HG03039 (cell line): ENCODE data around the gene ENOX2.
"Not testable (repeated sequence)": the region's sequence is repeated elsewhere in the genome, so short reads cannot be mapped to it uniquely, and the experiment has no call there.

Source experiments
- ATAC-seq: cut with Tn5 transposase; IDR thresholded peaks from one replicate; pipeline ENCODE4 v1.9.1; 2021; ENCODE audit warnings: mild to moderate bottlenecking, moderate library complexity; ENCODE audit not compliant: unreplicated experiment

The ENOX2 gene

DNA sequence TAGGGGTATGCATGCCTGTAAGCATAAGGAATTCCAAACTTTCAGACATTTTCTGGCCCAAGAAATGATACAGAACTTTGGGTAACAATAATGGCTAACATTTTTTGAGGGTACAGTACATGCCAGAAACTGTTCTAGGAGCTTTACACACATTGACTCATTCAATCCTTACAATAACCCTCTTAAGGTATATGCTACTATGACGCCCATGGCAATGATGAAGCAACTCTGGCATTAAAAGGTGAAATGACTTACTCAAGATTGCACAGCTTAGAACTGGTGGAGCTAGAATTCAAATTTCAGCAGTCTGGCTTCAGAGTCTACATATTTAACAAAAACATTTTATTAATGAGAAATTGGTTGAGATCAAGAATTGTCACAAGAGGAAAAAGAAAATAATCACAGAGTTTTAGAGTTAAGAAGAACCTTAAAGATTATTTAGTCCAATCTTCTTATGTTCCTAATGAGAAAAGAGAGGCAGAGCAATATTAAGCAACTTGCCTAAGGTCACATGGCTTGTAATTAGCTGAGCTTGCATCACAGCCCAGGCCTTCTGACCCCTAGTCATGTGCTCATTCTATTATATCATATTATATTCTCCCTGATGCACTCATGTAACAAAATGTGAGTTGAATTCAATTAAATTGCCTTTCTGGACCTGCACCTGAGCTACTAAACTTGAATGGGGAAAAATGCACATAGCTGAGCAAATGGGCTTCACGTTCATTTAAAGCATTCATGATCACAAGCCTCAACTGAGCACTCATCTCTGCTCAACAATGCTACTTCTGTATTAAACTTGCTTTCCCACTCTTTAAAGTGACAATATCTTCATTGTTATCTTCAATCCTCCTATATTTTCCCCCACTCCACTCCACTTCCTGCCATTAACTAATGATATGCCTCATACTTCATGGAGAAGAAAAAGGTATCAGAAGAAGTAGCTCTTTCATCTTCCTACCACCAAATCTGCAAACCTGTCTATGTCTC lies 73.2 kb downstream of the ENOX2 start:
- no peak for ATAC-seq

DNA sequence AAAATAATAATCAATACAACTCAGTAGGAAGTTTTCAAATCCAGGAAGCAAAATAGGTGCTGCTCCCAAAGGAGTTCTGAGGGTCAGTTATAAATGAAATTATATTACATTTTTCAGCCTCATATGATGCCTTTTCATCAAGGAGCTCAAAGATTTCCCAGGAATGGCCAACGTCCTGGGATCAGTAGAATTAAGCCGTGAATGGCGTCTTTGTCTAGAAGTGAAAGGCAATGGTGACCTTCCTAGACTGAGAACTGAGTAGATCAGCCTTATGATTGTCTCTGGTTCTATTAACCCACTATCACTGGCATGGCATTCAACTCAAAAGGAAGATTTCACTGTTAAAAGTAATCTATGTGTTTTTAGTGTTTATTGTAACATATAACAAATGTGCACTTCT lies 74.4 kb downstream of the ENOX2 start:
- no peak for ATAC-seq

DNA sequence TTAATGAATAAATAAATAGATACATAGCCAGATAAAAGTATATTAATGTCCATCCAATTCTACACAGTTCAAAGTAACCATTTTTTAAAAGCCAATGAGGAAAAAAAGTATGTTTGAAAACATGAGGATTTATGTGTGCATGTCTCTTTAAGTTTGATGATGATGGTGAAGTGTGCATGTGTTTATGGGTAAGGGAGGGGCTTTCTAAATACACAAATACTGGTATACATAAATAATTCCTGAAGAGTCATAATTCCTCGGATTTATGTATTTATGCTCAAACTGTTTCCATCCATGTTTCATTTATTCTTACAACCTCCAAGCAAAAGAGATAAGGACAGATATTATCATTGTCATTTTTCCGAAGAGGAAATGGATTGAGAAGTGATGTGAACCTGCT lies 75.4 kb downstream of the ENOX2 start:
- ATAC-seq, result no peak

DNA sequence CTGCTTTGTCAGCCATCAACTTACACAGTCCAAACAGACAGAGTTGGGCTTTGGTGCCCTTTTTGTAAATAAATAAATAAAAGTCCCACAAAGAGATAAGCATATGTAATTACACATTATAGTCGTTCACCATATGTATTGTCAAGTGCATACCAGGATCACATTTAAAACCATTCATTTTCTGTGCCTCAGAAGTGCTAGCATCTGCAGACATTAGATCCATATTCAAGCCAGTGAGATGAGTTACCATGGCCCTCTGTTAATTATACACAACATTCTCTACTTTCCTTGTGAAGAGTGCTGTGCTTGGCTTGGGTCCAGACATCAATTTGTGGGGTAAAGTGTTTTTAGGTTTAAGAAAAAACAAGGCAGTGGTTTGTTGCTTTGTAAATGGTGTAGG lies 76.8 kb downstream of the ENOX2 start:
- no peak for ATAC-seq

DNA sequence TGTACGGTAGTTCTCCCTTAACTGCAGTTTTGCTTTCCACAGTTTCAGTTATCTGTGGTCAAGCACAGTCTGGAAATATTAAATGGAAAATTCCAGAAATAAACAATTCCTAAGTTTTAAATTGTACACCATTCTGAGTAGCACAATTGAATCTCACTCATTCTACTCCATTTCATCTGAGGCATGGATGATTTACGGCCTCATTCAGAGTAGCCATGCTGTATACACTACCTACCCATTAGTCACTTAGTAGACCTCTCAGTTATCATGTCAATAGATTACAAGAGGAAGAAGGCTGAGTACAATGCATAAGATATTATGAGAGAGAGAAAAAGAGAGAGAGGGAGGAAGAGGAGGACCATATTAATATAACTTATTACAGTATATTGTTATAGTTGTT lies 77.5 kb downstream of the ENOX2 start:
- ATAC-seq, result no peak

DNA sequence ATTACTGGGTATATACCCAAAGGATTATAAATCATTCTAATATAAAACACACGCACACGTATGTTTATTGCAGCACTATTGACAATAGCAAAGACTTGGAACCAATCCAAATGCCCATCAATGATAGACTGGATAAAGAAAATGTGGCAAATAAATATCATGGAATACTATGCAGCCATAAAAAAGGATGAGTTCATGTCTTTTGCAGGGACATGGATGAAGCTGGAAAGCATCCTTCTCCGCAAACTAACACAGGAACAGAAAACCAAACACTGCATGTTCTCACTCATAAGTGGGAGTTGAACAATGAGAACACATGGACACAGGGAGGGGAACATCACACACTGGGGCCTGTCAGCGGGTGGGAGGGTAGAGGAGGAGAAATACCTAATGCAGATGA lies 83.6 kb downstream of the ENOX2 start:
- not testable (repeated sequence) for ATAC-seq

DNA sequence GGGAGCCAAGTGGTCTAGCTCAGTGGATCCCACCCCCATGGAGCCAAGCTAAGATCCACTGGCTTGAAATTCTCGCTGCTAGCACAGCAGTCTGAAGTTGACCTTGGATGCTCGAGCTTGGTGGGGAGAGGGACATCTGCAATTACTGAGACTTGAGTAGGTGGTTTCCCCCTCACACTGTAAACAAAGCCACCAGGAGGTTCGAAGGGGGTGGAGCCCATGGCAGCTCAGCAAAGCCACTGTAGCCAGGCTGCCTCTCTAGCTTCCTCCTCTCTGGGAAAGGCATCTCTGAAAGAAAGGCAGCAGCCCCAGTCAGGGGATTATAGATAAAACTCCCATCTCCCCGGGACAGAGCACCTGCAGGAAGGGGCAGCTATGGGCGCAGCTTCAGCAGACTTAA lies 89.1 kb downstream of the ENOX2 start:
- ATAC-seq, result not testable (repeated sequence)

DNA sequence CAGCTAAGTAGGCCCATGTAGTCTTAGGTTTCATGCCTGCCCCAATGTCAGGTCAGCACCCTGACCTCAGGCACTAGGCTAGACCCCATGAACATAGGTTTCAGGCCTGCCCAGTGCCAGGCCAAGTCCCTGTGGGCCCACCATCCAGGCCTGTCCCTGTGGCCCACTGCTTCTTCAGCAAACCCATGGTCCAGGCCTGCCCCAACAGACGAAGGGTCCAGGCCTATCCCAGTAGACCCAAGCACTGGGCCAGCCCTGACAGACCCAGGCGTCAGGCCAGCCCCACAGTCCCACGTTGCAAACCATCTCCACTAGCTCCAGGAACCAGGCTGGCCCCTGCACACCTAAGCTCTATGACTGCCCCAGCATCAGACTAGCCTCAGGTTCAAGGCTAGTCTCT lies 92.4 kb downstream of the ENOX2 start:
- no peak for ATAC-seq

DNA sequence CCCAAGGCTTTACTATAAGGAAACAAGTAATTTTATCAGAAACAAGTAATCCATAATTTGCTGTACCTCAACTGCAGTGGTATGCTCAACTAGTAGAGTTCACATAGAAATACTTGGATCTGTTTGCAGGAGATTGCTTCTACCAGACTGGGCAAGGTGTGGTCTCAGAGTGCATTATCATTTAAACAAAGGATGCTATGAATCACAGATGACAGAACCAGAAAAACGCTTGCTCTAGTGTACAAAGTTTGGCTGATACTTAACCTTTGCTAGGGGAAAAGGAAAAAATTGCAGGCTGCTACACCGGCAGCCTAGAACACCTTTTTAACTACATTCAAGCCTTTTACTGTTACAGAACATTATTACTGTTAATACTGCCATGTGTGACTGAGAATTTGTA lies 97.1 kb downstream of the ENOX2 start:
- ATAC-seq, result no peak

DNA sequence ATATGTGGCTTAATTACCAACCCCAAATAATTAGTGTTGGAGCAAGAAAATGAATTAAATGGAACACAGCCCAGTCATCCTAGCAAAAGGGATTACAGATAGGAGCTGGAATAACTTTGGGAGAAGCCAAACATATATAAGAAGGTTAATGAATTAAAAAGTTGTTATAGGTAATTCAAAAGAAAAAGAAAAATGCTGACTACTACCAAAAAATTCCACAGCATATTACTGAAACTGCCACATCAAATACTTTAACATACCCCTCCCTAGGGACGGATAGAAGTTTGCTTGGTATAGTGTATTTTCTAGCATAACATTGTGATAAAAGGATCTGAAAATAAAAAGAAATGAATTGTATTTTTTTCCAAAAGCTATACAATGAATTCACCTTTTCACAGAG lies 99.5 kb downstream of the ENOX2 start:
- no peak for ATAC-seq

DNA sequence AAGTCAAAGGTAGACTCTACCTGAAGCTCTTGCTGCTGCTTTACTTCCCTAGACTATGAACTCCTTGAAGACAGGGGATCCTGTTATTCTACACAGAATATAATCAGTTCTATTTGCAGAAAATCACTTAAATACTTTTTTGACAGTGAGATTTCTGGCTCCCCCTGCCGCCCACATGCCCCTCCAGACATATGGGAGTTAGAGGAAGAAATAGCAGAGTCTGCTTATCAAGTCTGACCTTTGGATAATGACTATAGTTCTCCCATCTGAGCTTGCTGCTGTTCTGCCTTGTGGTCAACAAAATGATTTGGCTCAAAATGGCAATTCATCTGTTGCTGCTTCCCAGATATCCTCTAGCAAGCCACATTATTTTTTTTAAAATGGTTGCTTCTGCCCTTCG lies 101.1 kb downstream of the ENOX2 start:
- no peak for ATAC-seq

DNA sequence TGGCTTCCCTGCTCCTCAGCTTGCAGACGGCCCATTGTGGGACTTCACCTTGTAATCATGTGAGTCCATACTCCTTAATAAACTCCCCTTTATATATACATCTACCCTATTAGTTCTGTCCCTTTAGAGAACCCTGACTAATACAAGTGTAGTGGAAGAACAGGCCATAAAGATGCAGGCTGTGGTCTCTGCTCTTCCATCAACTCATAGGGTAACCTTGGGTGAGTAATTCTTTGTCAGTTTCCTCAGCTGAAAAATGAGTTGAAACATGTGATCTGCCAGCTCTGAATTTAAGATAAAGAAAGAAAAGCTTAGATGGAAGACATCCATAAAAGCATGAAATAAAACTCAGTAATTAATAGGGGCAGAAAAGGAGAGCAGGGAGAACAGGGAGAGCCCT lies 103.6 kb downstream of the ENOX2 start:
- ATAC-seq, result no peak

DNA sequence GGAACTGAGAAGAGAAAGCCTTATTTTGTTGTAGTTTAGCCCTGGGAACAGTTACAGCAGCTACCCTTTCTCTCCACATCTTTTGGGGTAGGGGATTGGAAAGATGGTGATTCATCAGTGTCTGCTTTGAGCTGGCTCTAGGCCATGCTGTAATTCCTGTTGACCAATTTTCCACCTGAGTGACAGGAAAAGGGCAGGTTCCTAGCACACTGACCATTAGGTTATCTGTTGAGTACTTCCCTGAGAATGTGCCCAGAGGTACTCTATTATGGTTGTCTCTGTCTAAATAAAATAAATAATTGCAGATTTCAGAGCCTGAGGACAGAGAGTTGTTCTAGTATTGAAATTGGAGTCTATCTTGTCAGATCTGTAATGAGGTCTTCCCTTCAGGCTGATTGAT lies 109.0 kb downstream of the ENOX2 start:
- no peak for ATAC-seq

DNA sequence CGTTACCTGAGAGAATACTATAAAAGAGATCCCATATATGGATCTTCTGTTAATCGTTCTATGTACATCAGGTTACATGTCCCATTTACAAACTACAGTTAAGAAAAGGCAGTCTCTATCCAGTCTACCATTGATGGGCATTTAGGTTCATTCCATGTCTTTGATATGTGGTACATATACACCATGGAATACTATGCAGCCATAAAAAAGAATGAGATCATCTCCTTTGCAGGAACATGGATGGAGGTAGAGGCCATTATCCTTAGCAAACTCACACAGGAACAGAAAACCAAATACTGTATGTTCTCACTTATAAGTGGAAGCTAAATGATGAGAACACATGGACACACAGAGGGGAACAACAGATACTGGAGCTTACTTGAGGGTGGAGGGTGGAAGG lies 111.1 kb downstream of the ENOX2 start:
- ATAC-seq, result not testable (repeated sequence)

DNA sequence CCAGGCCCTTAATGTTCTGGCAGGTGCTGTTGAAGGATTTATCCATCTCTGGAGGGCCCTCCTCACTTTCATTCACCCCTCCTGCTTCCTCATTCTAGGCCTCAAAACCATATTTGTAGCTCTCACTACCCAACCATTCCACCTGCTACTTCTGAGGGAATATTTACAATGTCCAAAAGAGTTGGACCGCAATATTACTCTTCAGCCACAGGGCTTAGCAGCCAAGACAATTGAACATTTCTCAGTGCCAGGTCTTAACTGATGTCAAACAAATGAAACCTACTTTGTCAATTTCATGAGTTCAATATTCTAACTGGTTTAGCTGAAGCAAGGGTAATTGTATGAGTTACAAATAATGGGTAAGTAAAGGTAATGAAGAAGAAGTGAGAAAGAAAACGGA lies 113.2 kb downstream of the ENOX2 start:
- no peak for ATAC-seq

DNA sequence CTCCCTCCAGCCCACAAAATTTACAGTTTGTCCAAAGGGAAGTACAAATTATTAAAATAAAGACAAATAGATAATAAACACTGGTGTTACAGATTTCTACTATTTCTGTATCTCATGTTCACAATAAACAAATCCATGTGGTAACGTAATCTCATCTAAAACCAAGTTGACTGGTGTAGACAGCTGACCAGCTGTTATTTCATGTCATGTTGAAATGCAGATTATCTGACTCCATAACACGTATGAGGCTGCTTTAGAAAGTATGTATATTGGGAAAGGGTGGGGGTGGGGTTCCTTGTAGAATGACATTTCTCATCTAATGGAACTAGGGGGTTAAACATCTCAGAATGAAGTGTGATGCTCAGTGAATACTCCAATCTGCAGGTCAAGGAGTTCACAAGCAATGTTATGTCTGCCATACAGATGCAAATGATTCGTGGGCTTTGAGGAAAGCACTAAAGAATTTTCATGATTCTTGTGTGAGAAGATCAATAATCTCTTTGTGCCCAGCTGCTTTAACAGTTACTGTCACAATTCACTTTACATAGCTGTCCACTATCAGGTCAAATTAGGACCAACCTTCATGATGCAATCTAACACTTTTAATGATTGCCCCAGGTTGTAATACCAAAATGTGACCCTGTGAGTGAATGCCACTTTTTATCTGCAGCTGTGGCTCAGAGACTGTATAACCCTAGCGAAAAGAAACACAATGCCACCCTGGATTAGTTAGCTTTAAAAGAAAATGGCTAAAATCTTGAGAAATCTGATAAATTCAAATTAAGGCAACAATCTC lies 114.0 kb downstream of the ENOX2 start:
- ATAC-seq, result no peak

DNA sequence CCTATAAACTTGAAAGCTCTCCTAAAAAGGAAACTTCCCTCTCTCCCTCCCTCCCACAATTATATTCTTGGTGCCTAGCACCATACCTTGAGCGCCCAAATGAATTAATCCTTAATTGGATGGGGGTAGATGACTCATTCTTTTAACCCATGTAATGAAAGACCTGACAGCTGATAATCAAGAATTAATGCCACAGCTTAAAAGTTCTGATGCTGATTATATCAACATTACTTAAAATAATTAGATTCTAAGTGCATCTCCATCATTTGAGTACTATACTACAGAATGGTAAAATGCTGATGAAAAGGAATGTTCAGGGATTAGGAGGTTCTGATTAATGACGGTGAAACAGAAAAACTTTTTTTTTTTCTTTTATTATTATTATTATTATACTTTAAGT lies 117.0 kb downstream of the ENOX2 start:
- no peak for ATAC-seq

DNA sequence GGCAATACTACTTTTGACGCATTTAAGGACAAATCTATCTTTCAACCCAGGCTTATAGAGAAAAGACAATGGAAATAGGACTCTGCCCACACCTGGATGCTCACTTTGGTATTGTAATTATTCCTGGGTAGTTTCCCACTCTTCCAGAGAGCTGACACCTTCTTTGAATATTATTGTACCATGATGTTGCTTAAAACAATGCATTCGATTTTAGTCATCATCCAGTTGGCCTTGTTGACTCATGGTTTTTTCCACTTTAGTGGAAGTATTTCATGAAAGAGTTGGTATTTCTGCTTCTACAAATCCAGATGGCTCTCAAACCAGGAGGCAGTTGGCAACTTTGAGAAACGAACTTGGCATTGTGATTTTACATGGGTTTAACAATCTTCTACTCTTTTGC lies 124.2 kb downstream of the ENOX2 start:
- no peak for ATAC-seq

DNA sequence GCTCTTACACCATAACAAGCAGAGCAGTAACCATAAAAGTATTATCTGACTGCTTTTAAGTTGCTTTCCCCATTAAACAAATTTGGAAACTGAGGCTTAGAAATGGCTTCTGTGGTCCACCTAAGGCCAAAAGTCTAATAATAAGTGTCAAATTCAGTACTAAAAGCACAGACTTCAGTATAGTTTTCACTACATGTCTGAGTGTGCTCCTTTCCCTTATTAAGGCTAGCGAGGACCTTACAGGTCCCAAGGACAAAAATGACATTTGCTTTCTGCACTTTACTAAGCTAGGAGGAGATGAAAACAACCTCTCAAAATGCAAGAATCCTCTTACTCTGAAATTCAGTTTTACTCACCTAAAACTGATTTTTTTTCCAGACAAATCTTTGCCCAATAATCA lies 127.2 kb downstream of the ENOX2 start:
- no peak for ATAC-seq

DNA sequence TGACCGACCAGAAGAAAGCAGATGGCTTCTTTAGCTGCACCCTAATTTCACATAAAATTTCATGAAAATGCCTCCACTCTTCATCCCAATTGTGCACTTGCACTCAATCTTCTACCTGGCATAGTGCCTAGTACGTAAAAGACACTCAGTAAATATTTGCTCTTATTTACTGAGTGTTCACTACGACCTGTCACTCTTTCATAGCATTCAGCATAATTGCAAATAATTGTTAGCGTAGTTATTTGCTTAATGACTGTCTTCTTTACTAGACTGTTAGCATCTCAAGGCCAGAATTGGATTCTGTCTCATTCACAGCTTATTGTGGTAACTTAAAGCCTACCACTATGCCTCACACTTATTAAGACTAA lies 130.2 kb downstream of the ENOX2 start:
- ATAC-seq, result no peak

DNA sequence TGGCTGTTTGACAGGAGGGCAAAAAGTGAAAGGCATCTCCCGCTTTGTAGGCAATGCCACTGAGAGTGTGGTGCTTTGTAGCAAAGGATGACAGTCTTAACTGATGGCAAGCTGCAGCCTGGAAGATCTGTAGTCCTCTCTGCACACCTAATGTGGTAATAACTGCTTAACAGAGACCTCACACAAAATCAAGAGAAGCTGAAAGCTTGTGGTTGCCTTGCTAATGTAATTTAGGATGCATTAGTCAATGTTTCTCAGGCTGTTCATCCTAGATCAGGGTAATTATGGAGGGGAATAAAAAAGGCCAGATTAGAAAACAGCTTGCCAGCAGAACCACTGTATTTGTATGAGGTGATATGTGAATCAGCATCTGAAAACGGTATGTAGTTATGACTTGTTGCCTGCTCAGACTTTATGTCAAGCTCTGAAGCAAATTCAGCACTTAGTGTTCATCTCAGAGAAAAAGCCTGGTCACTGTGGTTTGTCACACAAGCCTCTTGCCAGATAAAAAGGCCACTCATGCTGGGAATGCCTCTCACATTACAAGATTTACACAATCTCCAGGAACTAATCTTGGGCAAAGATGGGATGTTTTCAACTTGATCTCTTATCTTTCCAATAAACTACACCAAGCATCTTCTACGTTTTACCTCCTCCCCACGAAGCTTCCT lies 130.8 kb downstream of the ENOX2 start:
- ATAC-seq, result no peak

DNA sequence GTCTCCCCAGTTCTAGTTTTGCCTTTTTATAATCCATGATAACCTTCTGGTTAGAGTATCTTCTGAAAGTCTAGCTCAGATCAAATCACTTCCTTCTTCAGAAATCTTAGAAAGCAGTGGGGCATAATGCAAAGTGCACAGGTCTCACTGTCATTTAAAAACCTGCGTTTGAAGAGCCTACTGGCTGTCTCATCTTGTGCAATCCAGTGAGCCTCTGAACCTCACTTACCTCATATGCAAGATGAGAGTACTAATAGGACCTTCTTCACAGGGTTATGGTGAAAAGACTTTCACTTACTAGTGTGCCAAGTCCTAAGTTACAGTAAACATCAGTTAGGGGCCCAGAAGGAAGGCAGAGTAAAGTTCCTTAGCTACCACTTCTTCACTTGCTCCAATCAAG lies 131.4 kb downstream of the ENOX2 start:
- ATAC-seq, result no peak
